Adipocyte (in vitro differentiated cells): Measurements from ENCODE around the gene ALG9.
"Not testable (repeated sequence)": the region's sequence is repeated elsewhere in the genome, so short reads cannot be mapped to it uniquely, and the experiment has no call there.

Source experiments
- DNase-seq: peaks from one replicate; pipeline ENCODE4 v3.0.0-alpha.2; 2015; ENCODE audit warnings: low read depth
- H3K27me3 ChIP-seq: replicated peaks from 2 replicates; pipeline ENCODE4 v1.7.0; 2013; ENCODE audit warnings: mild to moderate bottlenecking, low read length, moderate library complexity; ENCODE audit not compliant: control insufficient read depth, insufficient read depth
- H3K36me3 ChIP-seq: 2 replicates; pipeline ENCODE4 v1.7.0; 2013; ENCODE audit warnings: low read length, mild to moderate bottlenecking, moderate library complexity; ENCODE audit not compliant: control insufficient read depth, insufficient read depth, severe bottlenecking
- H3K4me1 ChIP-seq: 2 replicates; pipeline ENCODE4 v1.7.0; 2013; ENCODE audit warnings: mild to moderate bottlenecking, low read length, moderate library complexity; ENCODE audit not compliant: control insufficient read depth, insufficient read depth
- H3K4me3 ChIP-seq: 2 replicates; pipeline ENCODE4 v1.7.0; 2013; ENCODE audit warnings: mild to moderate bottlenecking, low read length, moderate library complexity
- H3K9ac ChIP-seq: 2 replicates; pipeline ENCODE4 v1.7.0; 2013; ENCODE audit warnings: mild to moderate bottlenecking, low read length, moderate library complexity
- H3K9me3 ChIP-seq: 2 replicates; pipeline ENCODE4 v1.7.0; 2013; ENCODE audit warnings: mild to moderate bottlenecking, low read length, moderate library complexity; ENCODE audit not compliant: control insufficient read depth

Gene ALG9

DNA sequence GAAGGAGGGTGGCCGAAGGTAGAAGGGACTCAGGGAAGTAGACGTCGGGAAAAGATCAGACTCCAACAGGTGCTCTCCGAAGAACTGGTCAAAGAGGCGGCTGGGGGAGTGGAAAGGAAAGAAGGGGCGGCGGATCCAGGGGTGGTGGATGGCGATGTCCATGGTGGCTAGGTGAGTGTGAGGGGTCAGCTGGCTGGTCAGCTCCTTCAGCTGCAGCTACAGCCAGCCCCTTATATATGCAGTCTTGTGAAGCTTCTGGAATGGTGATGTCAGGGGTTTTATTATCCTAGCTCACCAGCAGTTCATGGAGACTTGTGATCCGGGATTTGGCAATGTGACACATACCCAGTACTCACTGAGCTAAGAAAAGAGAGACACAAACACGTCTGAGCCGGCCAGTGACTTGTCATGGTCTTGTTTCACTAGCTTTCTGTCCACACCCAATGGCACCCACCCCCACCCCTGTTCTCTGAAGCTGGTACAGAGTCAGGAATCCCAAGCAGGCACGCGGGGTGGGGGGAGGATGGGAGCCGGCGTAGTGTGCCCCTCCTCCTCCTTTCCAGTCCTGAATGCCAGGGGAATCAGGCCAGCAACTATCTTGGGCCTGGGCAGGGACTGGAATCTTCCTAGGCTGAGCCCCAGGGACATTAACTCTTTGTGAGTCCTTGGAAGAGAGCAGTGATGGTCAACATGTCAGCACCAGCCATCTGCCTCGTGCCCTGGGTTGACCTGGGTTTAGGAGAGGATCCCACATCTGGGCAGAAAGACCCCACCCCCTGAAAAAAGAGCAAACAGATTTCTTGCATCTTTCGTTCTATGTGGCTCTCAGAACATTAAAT lies 40.4 kb upstream of the ALG9 start, which contains the start of gene CRYAB:
Gene CRYAB (minus strand): TSS at position 208 of the 839 bp plus-strand sequence. CDS start 46 bp downstream, at position 162.
- Histone ChIP-seq H3K4me3 (peak within 1 kb of the TSS; percentile 84), H3K9ac (peak within 1 kb of the TSS; percentile 99), H3K36me3 (peaks cover 21% of the 10 kb centered on the region), H3K4me1 (peaks cover 69% of the 10 kb centered on the region), H3K27me3 (no peaks in the 10 kb centered on the region), H3K9me3 (no peaks in the 10 kb centered on the region)
- peak; percentile 90 for DNase-seq

- Histone ChIP-seq H3K4me3 (peak overlapping the region; percentile 84), H3K27me3 (no peaks in the 10 kb centered on the region), H3K9ac (peak overlapping the region; percentile 99), H3K9me3 (no peaks in the 10 kb centered on the region), H3K4me1 (peaks cover 68% of the 10 kb centered on the region), H3K36me3 (peaks cover 21% of the 10 kb centered on the region)
- peak; percentile 44 for DNase-seq
Measured at GRCh38 chr11:111910676-111911562, 39.5 kb upstream of the ALG9 start.

- DNase-seq = no peak
- H3K9me3 ChIP-seq = no peaks in the 10 kb centered on the region
- no peaks in the 10 kb centered on the region for H3K27me3 ChIP-seq
- peaks cover 58% of the 10 kb centered on the region for H3K4me1 ChIP-seq
- peak overlapping the region; percentile 99 for H3K9ac ChIP-seq
- H3K4me3 ChIP-seq = peak overlapping the region; percentile 84
- peaks cover 21% of the 10 kb centered on the region for H3K36me3 ChIP-seq
Measured at GRCh38 chr11:111909378-111909777, 38.0 kb upstream of the ALG9 start.

GRCh38 chr11:111908639-111909305 lies 37.4 kb upstream of the ALG9 start:
- peak overlapping the region; percentile 99 for H3K9ac ChIP-seq
- H3K9me3 ChIP-seq = no peaks in the 10 kb centered on the region
- H3K4me3 ChIP-seq = peak overlapping the region; percentile 84
- no peaks in the 10 kb centered on the region for H3K27me3 ChIP-seq
- peaks cover 54% of the 10 kb centered on the region for H3K4me1 ChIP-seq
- no peak for DNase-seq
- peaks cover 21% of the 10 kb centered on the region for H3K36me3 ChIP-seq

DNA sequence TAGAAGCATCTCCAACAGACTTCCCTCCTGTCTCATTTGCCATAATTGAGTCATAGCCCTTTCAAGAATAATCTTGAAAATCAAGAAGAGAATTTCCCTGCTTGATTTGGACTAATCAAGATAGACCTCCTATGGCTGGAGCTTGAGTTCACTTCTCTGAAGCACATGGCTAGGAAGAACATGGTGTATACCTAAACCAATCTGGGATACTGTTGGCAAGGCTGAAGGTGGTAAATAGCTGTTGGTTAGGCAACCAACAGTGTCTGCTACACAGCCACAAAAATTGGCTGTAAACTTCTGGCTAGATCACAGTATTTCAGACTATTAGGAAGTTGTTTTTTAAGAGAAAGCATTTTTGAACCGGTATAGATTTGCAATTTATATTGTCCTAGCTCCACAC lies 35.3 kb upstream of the ALG9 start:
- Histone ChIP-seq H3K9me3 (no peaks in the 10 kb centered on the region), H3K4me1 (peaks cover 43% of the 10 kb centered on the region), H3K36me3 (peaks cover 21% of the 10 kb centered on the region), H3K4me3 (no peak overlapping the region), H3K9ac (no peak overlapping the region), H3K27me3 (no peaks in the 10 kb centered on the region)
- DNase-seq = peak; percentile 8

- H3K9ac ChIP-seq = no peak overlapping the region
- no peaks in the 10 kb centered on the region for H3K9me3 ChIP-seq
- H3K4me1 ChIP-seq = peaks cover 31% of the 10 kb centered on the region
- DNase-seq = peak; percentile 67
- H3K4me3 ChIP-seq = no peak overlapping the region
- no peaks in the 10 kb centered on the region for H3K27me3 ChIP-seq
- H3K36me3 ChIP-seq = peaks cover 20% of the 10 kb centered on the region
Measured at GRCh38 chr11:111905411-111905810, 34.0 kb upstream of the ALG9 start.

- Histone ChIP-seq H3K36me3 (no peaks in the 10 kb centered on the region), H3K4me1 (no peaks in the 10 kb centered on the region), H3K9me3 (no peaks in the 10 kb centered on the region), H3K4me3 (no peak overlapping the region), H3K9ac (no peak overlapping the region), H3K27me3 (no peaks in the 10 kb centered on the region)
- no peak for DNase-seq
Measured at GRCh38 chr11:111886844-111887243, 15.5 kb upstream of the ALG9 start.

GRCh38 chr11:111886032-111886431 lies 14.7 kb upstream of the ALG9 start:
- Histone ChIP-seq H3K27me3 (no peaks in the 10 kb centered on the region), H3K9ac (no peak overlapping the region), H3K36me3 (no peaks in the 10 kb centered on the region), H3K9me3 (no peaks in the 10 kb centered on the region), H3K4me3 (no peak overlapping the region), H3K4me1 (no peaks in the 10 kb centered on the region)
- no peak for DNase-seq

- H3K27me3 ChIP-seq, H3K4me3 ChIP-seq, DNase-seq, H3K9ac ChIP-seq, H3K9me3 ChIP-seq, H3K36me3 ChIP-seq, H3K4me1 ChIP-seq: not testable (repeated sequence)
Measured at GRCh38 chr11:111885053-111885452, 13.7 kb upstream of the ALG9 start.

DNA sequence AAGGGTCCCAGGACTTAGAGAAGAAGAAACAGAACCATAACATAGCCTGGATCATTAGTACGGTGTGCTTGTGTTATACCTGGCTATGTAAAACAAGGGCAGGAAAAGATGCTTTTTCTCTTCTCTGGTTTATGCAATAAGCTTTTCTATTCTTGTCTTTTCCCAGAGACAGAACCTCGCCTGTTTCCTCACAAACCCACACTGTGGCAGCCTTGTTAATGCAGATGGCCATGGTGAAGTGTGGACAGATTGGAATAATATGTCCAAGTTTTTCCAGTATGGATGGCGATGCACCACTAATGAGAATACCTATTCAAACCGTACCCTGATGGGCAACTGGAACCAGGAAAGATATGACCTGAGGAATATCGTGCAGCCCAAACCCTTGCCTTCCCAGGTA lies 10.8 kb upstream of the ALG9 start:
- H3K4me3 ChIP-seq = no peak overlapping the region
- no peaks in the 10 kb centered on the region for H3K9me3 ChIP-seq
- H3K4me1 ChIP-seq = peaks cover 11% of the 10 kb centered on the region
- H3K27me3 ChIP-seq = no peaks in the 10 kb centered on the region
- no peak overlapping the region for H3K9ac ChIP-seq
- DNase-seq = no peak
- H3K36me3 ChIP-seq = no peaks in the 10 kb centered on the region

DNA sequence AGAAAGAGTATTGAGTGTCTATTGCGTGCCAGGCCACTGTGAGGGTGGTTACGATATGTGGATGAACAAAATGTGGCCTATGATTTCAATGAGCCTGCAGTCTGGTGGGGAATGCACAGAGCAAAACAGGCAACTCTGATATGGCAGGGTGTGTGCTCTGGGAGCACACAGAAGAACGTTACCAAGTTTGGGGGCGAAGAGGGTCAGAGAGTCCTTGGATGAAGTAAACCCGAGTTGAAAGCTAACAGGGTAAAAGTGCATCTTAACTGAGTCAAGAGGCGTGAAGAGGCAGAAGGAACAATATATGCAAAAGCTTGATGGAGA lies 8.2 kb upstream of the ALG9 start:
- peaks cover 9% of the 10 kb centered on the region for H3K36me3 ChIP-seq
- no peaks in the 10 kb centered on the region for H3K9me3 ChIP-seq
- DNase-seq = no peak
- peak overlapping the region; percentile 82 for H3K9ac ChIP-seq
- no peaks in the 10 kb centered on the region for H3K27me3 ChIP-seq
- H3K4me1 ChIP-seq = peaks cover 11% of the 10 kb centered on the region
- peak overlapping the region; percentile 83 for H3K4me3 ChIP-seq
